KMS-11 (cell line): ENCODE data around the gene PLAAT1.

ENCODE experiments used
- H2AFZ ChIP-seq: fragments of 200-600 bp; sonication (generic); 2 replicates; pipeline ENCODE4 v1.6.1; 2016; ENCODE audit warnings: antibody characterized with exemption, mixed run types, low read depth
- H3K27ac ChIP-seq: fragments of 200-600 bp; sonication (generic); 2 replicates; pipeline ENCODE4 v1.6.1; 2016; ENCODE audit warnings: mild to moderate bottlenecking, mixed run types
- H3K27me3 ChIP-seq: fragments of 200-600 bp; sonication (generic); 2 replicates; pipeline ENCODE4 v1.6.1; 2017; ENCODE audit warnings: mild to moderate bottlenecking, low read depth, mixed run types, moderate library complexity; ENCODE audit not compliant: insufficient read depth
- H3K36me3 ChIP-seq: fragments of 200-600 bp; sonication (generic); 2 replicates; pipeline ENCODE4 v1.6.1; 2017; ENCODE audit warnings: mild to moderate bottlenecking, mixed run types; ENCODE audit not compliant: insufficient read depth
- H3K4me1 ChIP-seq: fragments of 200-600 bp; sonication (generic); 2 replicates; pipeline ENCODE4 v1.6.1; 2016; ENCODE audit warnings: mild to moderate bottlenecking, low read depth, mixed run types; ENCODE audit not compliant: poor library complexity, severe bottlenecking
- H3K4me2 ChIP-seq: fragments of 200-600 bp; sonication (generic); 2 replicates; pipeline ENCODE4 v1.7.0; 2016; ENCODE audit warnings: mild to moderate bottlenecking, mixed run types
- H3K4me3 ChIP-seq: fragments of 200-600 bp; sonication (generic); IDR thresholded peaks from 2 replicates; pipeline ENCODE4 v1.6.1; 2017; ENCODE audit warnings: low read depth, low read length, mixed read lengths; ENCODE audit not compliant: insufficient read depth
- H3K79me2 ChIP-seq: fragments of 200-600 bp; sonication (generic); 2 replicates; pipeline ENCODE4 v1.6.1; 2016; ENCODE audit warnings: low read depth, mixed run types; ENCODE audit not compliant: insufficient read depth
- H3K9ac ChIP-seq: fragments of 200-600 bp; sonication (generic); 2 replicates; pipeline ENCODE4 v1.6.1; 2016; ENCODE audit warnings: mild to moderate bottlenecking, mixed run types
- H4K20me1 ChIP-seq: fragments of 200-600 bp; sonication (generic); 2 replicates; pipeline ENCODE4 v1.6.1; 2016; ENCODE audit warnings: mild to moderate bottlenecking, mixed run types; ENCODE audit not compliant: insufficient read depth
- TF ChIP-seq, protein P1 (sequence below): fragments of 200-600 bp; sonication (generic); conservative IDR thresholded peaks from 2 replicates; pipeline ENCODE4 v1.6.1; 2017; ENCODE audit warnings: low read depth, mild to moderate bottlenecking, antibody characterized with exemption, low read length, moderate library complexity, mixed read lengths

PLAAT1 gene

DNA sequence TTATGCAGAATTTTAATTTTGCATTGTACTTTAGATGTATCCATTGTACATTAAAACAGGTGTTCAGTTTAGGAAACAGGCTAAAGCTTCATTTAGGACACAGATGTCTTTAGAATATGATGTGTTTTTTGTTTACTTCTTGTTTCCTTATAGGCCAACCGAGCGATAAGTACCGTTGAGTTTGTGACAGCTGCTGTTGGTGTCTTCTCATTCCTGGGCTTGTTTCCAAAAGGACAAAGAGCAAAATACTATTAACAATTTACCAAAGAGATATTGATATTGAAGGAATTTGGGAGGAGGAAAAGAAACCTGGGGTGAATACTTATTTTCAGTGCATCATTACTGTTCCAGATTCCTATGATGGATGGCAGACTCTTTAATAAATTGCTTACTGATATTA, 29.4 kb downstream of the PLAAT1 start:
- Histone ChIP-seq H3K27me3 (no peaks in the 10 kb centered on the region), H3K4me2 (no peak overlapping the region), H3K4me1 (no peaks in the 10 kb centered on the region), H2AFZ (no peak overlapping the region), H3K4me3 (no peak overlapping the region), H3K79me2 (no peaks in the 10 kb centered on the region), H4K20me1 (no peaks in the 10 kb centered on the region), H3K9ac (no peak overlapping the region), H3K27ac (no peak overlapping the region), H3K36me3 (no peaks in the 10 kb centered on the region)
- TF ChIP-seq, protein P1, sequence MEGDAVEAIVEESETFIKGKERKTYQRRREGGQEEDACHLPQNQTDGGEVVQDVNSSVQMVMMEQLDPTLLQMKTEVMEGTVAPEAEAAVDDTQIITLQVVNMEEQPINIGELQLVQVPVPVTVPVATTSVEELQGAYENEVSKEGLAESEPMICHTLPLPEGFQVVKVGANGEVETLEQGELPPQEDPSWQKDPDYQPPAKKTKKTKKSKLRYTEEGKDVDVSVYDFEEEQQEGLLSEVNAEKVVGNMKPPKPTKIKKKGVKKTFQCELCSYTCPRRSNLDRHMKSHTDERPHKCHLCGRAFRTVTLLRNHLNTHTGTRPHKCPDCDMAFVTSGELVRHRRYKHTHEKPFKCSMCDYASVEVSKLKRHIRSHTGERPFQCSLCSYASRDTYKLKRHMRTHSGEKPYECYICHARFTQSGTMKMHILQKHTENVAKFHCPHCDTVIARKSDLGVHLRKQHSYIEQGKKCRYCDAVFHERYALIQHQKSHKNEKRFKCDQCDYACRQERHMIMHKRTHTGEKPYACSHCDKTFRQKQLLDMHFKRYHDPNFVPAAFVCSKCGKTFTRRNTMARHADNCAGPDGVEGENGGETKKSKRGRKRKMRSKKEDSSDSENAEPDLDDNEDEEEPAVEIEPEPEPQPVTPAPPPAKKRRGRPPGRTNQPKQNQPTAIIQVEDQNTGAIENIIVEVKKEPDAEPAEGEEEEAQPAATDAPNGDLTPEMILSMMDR, result no peak

DNA sequence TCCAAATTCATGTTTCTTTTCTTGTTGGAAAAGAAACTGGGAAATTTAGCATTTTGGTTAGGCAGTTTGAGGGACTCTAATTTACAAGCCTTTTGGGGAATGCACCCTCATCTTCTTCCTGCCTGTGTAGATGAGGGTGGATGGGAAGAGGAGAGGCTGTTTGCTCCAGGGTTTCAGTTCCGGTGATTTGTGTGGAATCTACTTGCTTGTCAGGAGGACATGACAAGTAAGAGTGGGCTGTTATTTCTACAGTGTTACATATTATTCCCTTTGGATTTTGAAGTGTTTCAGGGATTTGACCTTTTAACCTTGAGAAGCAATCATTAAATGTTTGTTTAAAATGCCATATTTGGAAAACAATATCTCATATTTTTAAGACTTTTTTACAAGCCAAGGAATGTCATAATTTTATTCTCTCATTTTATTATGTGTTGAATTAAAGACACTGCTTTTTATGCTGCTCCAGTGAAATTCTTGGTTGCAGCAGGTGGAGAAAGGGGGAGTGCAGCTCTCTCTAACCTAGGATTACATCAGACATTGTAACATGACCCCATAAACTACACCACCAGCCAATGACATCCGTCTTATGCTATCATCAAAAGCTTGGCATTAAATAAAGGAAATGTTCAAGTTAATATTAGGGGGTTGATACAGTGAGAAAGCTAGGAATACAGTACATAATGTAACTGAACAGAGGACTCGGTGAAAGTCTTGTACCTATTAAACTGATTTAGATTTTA, 30.2 kb downstream of the PLAAT1 start:
- TF ChIP-seq, protein P1, result no peak
- no peak overlapping the region for H3K9ac ChIP-seq

DNA sequence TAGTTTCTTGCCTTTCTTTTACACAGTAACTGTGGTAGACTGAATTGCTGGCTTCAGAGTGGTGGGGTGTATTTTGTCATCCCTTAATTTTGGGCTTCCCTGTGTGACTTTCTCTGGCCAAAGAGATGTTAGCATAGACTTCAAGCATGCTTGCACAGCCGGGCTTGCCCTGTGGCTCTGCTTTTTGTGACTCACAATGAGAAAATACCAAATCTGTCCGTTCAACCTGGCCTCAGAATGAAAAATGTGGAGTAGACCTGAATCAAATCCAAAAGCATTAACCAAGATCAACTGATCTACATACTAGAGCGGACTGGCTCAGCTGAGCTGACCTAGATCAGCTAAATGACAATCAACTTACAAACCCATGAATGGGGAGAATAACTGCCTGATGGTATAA, 51.4 kb downstream of the PLAAT1 start:
- Histone ChIP-seq H3K36me3 (no peaks in the 10 kb centered on the region), H3K9ac (no peak overlapping the region), H3K4me2 (no peak overlapping the region), H4K20me1 (no peaks in the 10 kb centered on the region), H3K4me1 (no peaks in the 10 kb centered on the region), H3K27ac (no peak overlapping the region), H3K79me2 (no peaks in the 10 kb centered on the region), H3K4me3 (no peak overlapping the region), H3K27me3 (no peaks in the 10 kb centered on the region), H2AFZ (no peak overlapping the region)
- TF ChIP-seq, protein P1, result no peak

More for the DNA sequence above, 30.2 kb downstream of the PLAAT1 start:
- no peak overlapping the region for H3K4me2 ChIP-seq
- no peak overlapping the region for H2AFZ ChIP-seq
- H3K4me1 ChIP-seq, result no peaks in the 10 kb centered on the region
- H3K36me3 ChIP-seq, result no peaks in the 10 kb centered on the region
- no peaks in the 10 kb centered on the region for H4K20me1 ChIP-seq
- no peaks in the 10 kb centered on the region for H3K27me3 ChIP-seq
- H3K79me2 ChIP-seq, result no peaks in the 10 kb centered on the region
- no peak overlapping the region for H3K27ac ChIP-seq
- H3K4me3 ChIP-seq, result no peak overlapping the region

DNA sequence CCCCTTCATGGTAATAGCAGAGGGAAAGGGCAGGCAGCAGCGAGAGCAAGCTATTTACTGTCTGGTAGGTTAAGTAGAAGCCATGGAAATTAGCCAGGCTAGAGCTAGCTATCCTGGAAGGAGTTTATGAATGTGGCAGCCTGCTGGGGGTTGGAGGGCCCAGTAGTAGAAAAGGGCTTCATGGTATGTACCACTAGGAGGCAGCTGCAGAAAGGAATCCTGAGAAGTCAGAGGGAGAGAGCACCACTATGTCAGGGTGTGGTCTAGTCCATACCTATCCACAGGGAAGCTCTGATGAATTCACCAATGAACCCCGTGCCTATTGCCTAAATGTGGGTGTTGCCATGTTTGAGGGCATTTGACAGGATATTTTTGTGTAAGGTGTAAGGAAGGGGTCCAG, 55.0 kb downstream of the PLAAT1 start:
- Histone ChIP-seq H3K27me3 (no peaks in the 10 kb centered on the region), H4K20me1 (no peaks in the 10 kb centered on the region), H3K4me2 (no peak overlapping the region), H3K4me3 (no peak overlapping the region), H3K27ac (no peak overlapping the region), H2AFZ (no peak overlapping the region), H3K9ac (no peak overlapping the region), H3K79me2 (no peaks in the 10 kb centered on the region), H3K36me3 (no peaks in the 10 kb centered on the region), H3K4me1 (no peaks in the 10 kb centered on the region)
- TF ChIP-seq, protein P1, result no peak
